ENCODE measurements around the gene MSH4.
"Not testable (repeated sequence)": the region's sequence is repeated elsewhere in the genome, so short reads cannot be mapped to it uniquely, and the experiment has no call there.

The MSH4 gene

GRCh38 chr1:75796376-75797272 lies at the start of gene MSH4:
Gene MSH4, plus strand, starts transcription at chr1:75796882. Its CDS starts 104 bp downstream, at chr1:75796986.
- DNase-seq, result no peak

DNA sequence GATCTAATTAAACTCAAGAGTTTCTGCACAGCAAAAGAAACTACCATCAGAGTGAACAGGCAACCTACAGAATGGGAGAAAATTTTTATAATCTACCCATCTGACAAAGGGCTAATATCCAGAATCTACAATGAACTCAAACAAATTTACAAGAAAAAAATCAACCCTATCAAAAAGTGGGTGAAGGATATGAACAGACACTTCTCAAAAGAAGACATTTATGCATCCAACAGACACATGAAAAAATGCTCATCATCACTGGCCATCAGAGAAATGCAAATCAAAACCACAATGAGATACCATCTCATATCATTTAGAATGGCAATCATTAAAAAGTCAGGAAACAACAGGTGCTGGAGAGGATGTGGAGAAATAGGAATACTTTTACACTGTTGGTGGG lies 39.5 kb upstream of the MSH4 start:
- DNase-seq, result not testable (repeated sequence)

DNA sequence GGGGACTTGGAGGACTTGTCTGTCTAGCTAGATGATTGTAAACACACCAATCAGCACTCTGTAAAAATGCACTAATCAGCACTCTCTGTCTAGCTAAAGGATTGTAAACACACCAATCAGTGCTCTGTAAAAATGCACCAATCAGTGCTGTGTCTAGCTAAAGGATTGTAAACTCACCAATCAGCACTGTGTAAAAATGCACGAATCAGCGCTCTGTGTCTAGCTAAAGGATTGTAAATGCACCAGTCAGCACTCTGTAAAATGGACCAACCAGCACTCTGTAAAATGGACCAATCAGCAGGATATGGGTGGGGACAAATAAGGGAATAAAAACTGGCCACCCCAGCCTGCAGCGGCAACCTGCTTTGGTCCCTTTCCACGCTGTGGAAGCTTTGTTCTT lies 38.1 kb upstream of the MSH4 start:
- not testable (repeated sequence) for DNase-seq

DNA sequence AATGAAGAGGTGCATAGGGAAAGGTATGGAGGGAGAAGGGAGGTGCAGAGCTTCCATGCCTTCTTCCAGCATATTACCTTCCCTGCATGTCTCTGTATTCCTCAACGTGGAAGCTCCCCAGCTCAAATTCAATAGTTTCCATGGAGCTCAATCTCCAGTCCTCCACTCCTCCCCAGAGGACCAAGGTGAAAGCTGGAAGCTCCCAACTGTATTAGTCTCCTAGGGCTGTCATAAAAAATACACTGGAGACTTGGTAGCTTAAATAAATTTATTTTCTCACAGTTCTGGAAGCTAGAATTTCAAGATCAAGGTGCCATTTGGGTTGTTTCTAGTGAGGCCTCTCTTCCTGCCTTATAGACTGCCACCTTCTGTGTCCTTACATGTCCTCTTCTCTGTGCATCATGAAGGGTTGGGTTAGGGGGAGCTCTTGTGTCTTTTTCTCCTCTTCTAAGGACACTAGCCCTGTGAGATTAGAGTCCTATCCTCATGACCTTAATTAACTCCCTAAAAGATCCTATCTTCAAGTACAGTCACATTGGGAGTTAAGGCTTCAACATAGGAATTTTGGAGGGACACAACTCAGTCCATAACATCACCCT lies 32.5 kb upstream of the MSH4 start:
- no peak for DNase-seq

DNA sequence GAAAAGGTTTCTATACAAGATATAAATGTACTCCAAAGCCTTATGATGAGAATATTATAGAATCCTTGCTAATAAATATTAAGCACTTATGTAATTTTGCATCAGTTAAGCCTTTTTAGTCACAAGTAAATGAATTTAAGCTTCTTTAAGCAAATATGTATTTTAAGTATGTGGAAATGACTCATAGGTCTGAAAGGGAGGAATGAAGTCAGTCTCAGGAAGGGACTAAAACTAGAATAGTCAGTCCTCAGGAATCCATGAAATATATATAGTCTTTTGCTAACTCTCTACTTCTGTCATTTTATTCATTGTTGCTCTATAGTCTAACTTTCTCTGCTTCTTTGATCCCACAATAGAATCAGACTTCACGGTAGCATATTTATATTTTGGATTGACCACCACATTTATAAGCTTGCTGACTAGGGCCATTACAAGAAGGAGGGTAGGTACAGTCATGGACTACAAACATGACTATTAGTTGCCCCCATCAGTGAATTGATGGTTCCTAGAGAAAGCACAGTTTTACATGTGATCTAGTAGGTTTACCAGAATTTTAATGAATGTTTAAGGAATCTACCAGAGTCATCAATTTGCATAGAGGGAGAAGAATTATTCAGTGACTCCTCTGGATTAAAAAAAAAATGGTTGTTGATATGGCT lies 30.9 kb upstream of the MSH4 start:
- DNase-seq, result no peak

GRCh38 chr1:75768016-75768415 lies 28.7 kb upstream of the MSH4 start:
- DNase-seq, result no peak

DNA sequence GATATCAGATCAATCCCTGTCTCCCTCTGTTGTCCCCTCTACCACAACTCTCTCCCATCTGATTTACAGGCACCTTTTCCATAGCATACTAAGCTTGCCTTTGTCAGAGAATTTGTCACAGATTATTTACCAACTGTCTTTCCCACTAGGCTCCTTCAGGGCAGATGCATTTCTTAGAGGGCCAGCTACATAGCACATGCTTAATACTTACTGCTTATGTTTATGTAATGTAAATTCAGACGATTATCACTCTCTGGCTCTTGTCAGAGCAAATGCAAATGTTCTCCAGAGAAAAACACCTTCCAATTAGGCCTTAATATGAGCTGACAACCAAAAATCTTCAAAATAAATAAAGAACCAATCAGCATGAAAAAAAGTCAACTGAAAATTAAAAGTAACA lies 25.9 kb upstream of the MSH4 start:
- DNase-seq, result no peak

DNA sequence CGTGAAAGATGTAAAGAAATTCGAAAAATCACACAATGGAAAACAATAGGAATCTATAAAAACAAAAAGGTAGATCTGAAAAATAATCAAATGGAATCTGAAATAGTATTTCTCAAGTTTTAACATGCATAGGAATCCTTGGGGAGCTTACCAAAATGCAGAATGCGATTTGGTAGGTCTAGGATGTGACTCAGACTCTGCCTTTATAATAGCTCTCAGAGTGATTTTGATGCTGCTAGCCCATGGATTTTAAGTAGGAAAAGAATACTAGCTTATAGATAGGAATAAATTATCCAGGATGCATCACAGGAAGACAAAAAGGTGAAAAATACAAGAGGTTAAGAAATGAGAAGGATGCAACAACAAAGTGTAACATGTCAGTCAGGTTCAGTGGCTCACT lies 24.7 kb upstream of the MSH4 start:
- DNase-seq, result no peak

DNA sequence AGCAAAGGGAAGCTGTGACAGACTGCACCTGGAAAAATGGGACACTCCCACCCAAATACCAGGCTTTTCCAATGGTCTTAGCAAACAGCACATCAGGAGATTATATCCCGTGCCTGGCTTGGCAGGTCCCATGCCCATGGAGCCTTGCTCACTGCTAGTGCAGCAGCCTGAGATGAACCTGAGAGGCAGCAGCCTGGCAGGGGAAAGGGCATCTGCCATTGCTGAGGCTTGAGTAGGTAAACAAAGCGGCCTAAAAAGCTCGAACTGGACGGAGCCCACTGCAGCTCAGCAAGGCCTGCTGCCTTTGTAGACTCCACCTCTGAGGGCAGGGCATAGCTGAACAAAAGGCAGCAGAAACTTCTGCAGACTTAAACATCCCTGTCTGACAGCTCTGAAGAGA lies 18.9 kb upstream of the MSH4 start:
- not testable (repeated sequence) for DNase-seq

DNA sequence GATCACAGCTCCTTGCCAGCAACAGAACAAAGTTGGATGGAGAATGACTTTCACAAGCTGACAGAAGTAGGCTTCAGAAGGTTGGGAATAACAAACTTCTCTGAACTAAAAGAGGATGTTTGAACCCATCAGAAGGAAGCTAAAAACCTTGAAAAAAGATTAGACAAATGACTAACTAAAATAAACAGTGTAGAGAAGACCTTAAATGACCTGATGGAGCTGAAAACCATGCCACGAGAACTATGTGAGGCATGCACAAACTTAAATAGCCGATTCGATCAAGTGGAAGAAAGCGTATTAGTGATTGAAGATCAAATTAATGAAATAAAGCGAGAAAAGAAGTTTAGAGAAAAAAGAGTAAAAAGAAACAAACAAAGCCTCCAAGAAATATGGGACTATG lies 18.0 kb upstream of the MSH4 start:
- not testable (repeated sequence) for DNase-seq

DNA sequence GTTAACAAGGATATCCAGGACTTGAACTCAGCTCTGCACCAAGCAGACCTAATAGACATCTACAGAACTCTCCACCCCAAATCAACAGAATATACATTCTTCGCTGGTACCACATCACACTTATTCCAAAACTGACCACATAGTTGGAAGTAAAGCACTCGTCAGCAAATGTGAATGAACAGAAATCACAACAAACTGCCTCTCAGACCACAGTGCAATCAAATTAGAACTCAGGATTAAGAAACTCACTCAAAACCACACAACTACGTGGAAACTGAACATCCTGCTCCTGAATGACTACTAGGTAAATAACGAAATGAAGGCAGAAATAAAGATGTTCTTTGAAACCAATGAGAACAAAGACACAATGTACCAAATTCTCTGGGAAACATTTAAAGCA lies 16.5 kb upstream of the MSH4 start:
- not testable (repeated sequence) for DNase-seq

- not testable (repeated sequence) for DNase-seq
Observed at GRCh38 chr1:75783920-75784319, 12.8 kb upstream of the MSH4 start.

GRCh38 chr1:75785320-75785982 lies 11.2 kb upstream of the MSH4 start:
- no peak for DNase-seq

DNA sequence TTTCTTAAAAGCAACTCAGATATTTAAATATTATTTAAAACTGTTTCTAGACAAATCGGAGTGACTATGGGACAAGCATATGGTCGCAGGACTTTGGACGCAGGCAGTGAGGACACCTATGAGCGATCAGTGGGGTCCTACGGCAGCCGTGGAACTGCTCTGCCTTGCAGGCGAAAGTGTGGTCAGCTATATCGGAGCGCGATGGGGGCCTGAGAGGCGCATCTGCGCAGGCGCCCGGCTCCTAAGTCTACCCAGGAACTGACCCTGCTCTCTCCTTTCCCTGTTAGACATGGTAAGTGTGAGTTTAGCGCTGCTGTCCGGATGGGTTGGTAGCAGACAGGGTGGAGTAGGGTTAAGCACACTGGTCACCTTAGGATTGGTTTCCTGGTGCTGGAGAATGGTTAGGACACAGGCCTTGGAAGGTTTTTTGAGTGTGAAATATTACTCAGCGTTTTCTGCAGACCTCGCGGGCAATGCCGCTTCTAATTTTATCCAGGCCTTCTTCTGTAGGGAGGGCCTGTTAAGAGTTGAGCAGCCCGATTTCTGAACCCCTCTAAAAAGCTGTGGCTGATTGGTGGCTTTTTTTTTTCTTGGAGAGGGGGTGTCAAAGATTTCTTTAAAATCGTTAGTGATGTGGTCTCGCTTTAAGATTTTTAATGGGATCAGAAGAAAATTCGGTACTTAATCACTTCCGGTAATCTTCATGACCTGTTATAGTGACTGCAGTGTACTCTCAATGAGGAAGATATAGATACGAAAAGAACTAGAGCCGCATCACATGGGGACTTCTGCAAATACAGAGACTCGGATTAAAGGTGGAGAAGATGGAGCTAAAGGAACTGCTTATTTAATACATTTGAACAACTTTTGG lies 10.5 kb upstream of the MSH4 start, which contains the start of gene RABGGTB:
Gene RABGGTB (plus strand): TSS at position 274 of the 871 bp plus-strand sequence. CDS start 16 bp downstream, at position 290.
- peak; percentile 92 for DNase-seq

DNA sequence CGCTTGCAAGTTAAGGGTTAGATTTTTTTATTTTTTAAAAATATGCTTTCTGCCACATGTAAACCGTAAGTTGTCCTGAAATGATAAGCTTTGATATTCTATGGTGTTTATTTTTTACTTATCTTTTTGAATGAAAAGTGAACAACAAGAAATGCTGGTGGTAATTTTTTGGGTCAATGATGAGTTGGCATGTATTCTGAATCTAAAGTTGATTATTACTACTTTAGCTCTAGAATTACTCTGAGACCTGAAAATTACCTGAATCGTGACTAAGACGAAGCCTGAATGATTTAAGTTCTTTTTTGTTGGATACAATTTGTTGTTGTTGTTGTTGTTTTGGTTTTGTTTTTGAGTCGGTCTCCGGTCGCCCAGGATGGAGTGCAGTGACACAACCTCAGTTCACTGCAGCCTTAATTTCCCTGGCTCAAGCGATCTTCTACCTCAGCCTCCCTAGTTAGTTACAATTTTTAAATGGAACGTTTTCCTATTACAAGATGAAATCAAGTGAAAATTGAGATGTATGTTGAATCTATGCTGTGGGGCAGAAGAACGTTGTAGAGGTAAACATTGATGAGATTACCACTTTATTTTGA lies 9.7 kb upstream of the MSH4 start:
- no peak for DNase-seq

- no peak for DNase-seq
Observed at GRCh38 chr1:75787524-75787923, 9.2 kb upstream of the MSH4 start.

GRCh38 chr1:75789988-75790387 lies 6.7 kb upstream of the MSH4 start:
- no peak for DNase-seq

DNA sequence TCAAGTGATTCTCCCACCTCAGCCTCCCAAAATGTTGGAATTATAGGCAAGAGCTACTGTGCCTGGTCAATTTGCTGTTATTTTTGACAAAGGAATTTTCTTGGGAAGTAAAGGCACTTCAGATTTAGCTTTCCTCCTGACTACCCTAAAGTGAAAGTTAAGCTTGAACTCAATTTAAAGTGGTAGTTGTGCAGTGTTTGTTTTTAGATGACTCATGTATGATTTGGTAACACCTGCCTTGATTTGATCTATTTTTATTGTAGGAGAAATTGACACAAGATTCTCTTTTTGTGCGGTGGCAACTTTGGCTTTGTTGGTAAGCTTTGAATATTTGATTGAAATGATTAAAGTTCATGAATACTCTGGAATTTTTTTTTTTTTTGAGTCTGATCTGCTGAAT lies 5.7 kb upstream of the MSH4 start:
- no peak for DNase-seq

GRCh38 chr1:75792091-75792490 lies 4.6 kb upstream of the MSH4 start:
- DNase-seq, result no peak

DNA sequence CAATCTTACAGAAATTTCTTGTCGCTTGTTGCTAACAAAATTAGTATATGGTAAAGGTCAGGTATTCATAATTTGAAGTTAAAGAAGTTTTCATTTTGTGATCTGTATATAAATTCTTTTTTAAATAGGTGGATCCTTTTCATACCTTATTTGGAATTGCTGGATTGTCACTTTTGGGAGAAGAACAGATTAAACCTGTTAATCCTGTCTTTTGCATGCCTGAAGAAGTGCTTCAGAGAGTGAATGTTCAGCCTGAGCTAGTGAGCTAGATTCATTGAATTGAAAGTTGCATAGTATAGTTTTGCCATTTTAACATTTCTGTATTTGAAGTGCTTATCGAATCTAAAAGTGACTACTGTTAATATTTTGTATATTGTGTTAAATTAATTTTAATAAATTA lies 2.3 kb upstream of the MSH4 start:
- DNase-seq, result no peak

DNA sequence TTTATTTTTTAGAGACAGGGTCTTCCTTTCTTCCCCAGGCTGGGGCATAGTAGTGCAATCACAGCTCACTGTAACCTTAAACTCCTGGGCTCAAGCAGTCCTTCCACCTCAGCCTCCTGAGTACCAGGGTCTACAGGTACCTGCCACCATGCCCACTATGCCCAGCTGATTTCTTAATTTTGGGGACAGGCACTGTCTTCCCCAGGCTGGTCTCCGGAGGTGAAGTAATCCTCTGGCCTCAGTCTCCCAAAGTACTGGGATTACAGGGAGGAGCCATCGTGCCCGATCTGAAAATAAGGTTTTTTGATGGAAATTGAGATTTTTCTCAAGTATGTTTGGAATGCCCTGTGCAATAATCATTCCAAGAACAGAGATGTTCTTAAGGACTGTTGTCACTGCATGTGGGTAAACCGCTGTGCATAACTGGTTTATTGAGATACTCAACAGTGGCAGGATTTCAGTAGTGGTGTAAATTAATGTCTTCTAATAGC lies 934 bp upstream of the MSH4 start:
- DNase-seq, result no peak

DNA sequence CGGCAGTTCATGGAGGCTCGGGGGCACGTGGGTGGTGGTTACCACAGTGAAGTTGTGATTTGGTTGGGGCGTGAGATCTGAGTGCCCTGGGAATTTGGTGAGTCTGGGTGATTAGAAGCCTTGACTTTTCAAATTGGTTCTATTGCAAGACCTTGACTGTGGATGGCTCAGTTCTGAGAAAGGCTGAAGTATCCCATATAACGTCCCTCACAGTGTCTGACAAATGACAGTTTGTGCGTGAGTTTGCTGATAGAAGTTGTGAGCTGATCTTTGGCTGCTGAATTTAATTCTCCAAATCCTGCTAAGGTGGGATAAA lies 549 bp downstream of the MSH4 start:
- no peak for DNase-seq

Measured in NK-92 treated with Interleukin-12 subunit alpha and Interleukin-12 subunit beta, amount 100 ng/mL, for 24 hours (cell line).